Fibroblast of skin of right quadriceps (primary cell): ENCODE measurements around the gene MOB3A.

ENCODE experiments used
- DNase-seq: peaks from one replicate; pipeline ENCODE4 v3.0.0-alpha.2; 2013

Gene MOB3A

GRCh38 chr19:2123682-2124387 lies 27.7 kb upstream of the MOB3A start:
- DNase-seq, result no peak

GRCh38 chr19:2122982-2123381 lies 26.9 kb upstream of the MOB3A start:
- no peak for DNase-seq

GRCh38 chr19:2122251-2122650 lies 26.1 kb upstream of the MOB3A start:
- DNase-seq, result no peak

GRCh38 chr19:2121416-2122051 lies 25.4 kb upstream of the MOB3A start:
- DNase-seq, result no peak

DNA sequence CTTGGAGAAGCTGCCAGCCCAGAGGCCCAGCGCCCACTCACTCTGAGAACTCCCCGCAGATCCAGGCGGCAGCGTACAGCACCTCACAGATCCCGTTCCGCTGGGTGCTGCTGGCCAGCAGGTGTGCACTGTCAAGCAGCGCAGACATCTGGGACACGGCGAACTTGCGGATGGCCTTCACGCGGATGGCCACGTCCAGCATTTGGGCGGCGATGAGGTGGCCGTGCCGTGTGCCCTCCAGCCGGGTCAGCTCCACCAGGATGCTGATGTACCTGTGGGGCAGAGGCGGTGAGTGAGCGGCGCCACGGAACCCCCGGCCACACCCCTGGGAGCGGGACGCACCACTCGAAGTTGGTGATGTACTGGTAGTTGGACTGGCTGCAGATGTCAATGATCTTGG lies 24.7 kb upstream of the MOB3A start:
- DNase-seq, result no peak

- no peak for DNase-seq
Measured at GRCh38 chr19:2119921-2120785, 24.0 kb upstream of the MOB3A start.

GRCh38 chr19:2118438-2118837 lies 22.3 kb upstream of the MOB3A start:
- DNase-seq, result no peak

- no peak for DNase-seq
Measured at GRCh38 chr19:2117215-2117960, 21.3 kb upstream of the MOB3A start.

GRCh38 chr19:2116507-2116906 lies 20.4 kb upstream of the MOB3A start:
- DNase-seq, result no peak

- DNase-seq, result no peak
Measured at GRCh38 chr19:2115911-2116426, 19.8 kb upstream of the MOB3A start.

DNA sequence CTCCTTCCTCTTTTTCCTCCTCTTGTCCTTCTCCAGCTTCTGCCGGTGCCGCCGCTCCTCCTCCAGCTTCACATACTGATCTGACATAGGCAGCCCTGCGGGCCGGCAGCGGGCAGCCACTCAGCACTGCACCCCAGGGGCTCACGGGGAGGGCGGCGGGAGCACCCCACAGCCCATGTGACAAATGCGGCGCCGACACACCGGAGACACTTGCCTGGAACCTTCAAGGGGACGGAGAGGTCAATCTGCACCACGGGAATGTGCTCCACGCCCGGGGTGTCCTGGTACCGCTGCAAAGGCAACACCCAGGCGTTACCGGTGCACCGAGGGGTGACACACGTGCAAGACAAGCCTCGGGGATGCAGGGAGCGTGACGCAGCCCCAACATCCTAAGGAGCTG lies 19.2 kb upstream of the MOB3A start:
- no peak for DNase-seq

DNA sequence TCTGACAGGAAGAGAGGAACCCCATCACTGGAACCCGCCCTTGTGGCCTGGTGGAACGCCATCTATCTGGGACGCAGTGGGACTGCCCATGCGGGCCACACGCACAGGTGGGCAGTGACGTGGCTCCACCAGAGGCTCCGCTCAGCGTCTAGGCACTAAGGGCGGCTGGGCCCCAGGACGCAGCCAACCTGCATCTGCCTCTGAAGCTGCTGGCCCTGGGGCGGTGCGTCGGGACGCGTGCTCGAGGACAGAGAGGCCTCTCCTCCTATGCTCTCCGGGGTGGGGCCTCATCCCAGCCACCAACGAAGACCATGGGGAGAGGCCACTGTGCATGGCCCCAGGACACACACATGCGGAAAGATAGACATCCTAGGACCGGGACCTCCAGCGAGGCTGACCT lies 18.7 kb upstream of the MOB3A start:
- no peak for DNase-seq

GRCh38 chr19:2114218-2114617 lies 18.1 kb upstream of the MOB3A start:
- DNase-seq, result no peak

DNA sequence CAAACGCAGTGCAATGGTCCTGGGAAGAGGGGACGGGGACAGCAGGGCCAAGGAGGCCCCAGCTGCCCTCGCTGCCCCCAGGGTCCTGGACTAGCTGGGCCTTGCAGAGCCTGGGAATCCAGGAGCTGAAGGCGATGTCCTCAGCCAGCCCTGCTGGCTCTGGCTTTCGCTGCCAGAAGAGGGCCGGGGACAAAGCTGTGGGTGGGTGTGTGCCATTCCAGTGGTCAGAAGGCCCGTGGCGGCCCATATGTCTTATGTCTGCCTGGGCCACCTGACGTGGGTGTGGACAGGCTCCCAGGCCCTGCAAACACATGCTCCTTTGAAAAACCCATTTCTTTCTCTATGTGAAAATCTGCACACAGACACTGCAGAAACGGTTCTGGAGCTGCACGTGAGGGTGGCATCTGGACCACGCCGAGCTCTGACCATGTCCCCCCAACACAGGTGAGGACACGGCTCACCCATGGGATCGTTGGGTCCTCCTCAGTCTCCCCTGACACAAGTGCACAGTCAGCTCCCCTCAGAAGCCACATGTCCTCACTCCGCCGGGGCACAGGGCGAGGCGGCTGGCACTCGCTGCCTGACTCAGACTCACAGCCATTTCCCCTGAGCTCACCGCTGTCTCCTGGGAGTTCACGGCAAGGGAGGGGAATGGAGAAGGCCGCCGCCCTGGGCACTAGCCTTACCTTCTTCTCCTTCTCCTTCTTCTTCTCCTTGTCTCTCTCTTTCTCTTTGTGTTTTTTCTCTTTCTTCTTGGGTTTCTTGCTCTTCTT lies 17.5 kb upstream of the MOB3A start:
- peak; percentile 24 for DNase-seq

DNA sequence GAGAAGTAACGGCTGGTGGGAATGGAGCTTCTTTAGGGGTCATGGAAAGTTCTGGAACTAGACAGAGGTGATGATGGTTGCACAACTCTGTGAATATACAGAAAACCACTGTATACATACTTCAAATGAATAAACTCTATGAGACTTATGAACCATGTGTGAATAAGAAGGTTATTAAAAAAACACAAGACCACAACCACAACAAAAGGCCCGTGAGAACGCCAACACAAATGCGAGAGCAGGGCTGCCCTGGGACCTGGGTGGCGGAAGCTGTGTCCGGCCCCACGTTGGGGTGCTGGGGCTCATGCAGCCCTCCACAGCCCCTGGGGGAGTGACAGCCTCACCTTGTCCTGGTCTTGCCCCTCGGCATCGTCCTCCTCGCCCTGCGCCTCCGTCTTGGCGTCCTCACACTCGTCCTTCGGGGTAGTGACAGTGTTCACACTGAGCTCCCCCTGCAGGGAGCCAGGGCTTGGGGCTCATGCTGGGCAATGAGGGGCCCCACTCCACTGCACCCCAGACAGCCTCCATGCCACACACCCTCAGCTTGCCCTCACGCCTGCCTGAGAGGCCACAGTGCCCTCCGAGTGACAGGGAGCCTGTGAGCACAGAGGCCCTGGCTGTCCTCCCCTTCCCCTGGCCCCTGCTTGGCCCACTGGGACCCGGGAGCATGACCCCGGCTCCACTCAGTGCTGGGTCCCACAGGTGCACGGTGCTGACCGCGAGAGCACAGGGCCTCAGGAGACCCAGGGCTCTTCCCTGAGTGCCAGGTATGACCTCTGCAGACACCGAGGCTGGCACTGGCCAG lies 16.6 kb upstream of the MOB3A start:
- no peak for DNase-seq

GRCh38 chr19:2111886-2112285 lies 15.8 kb upstream of the MOB3A start:
- DNase-seq, result no peak

- DNase-seq, result no peak
Measured at GRCh38 chr19:2111425-2111824, 15.3 kb upstream of the MOB3A start.

DNA sequence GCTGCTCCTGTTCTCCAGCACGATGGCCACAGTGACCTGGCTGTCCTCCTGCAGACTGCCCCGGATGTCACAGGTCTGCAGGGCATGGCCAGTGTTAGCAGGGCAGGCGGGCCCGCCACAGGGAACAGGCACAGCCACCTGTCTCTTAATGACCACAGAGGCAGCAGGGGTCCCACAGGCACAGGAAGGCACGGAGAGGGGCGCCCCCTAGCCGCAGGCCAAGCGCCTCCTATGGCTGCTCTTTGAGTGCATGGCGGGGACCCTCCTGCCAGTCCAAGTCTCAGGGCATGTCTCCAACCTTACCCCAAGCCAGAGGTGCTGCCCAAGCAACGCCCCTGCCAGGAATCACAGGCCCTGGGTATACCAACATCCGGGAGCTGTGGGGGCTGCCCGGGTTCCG lies 14.7 kb upstream of the MOB3A start:
- DNase-seq, result no peak

- no peak for DNase-seq
Measured at GRCh38 chr19:2109046-2109864, 13.1 kb upstream of the MOB3A start.
